Stomach smooth muscle (tissue), 2 donors: ENCODE results near the gene SLC22A31.

Experiments used
- H3K27ac ChIP-seq: one replicate; pipeline ENCODE4 v1.7.0; 2013; ENCODE audit warnings: mild to moderate bottlenecking, low read length, inconsistent platforms
- H3K27me3 ChIP-seq, 2 donors: one replicate each; pipeline ENCODE4 v1.7.0; 2013; ENCODE audit warnings: low read length in 2 of 2; ENCODE audit not compliant: insufficient read depth in 2 of 2, control insufficient read depth in 1 of 2
- H3K36me3 ChIP-seq, 2 donors: one replicate each; pipeline ENCODE4 v1.7.0; 2013; ENCODE audit warnings: low read length in 2 of 2; ENCODE audit not compliant: control insufficient read depth in 2 of 2, insufficient read depth in 2 of 2
- H3K4me1 ChIP-seq: one replicate; pipeline ENCODE4 v1.7.0; 2013; ENCODE audit warnings: low read length; ENCODE audit not compliant: control insufficient read depth, insufficient read depth
- H3K4me3 ChIP-seq, 2 donors: one replicate each; pipeline ENCODE4 v1.7.0; 2013; ENCODE audit warnings: low read length in 2 of 2
- H3K9ac ChIP-seq, 2 donors: one replicate each; pipeline ENCODE4 v1.7.0; 2013; ENCODE audit warnings: low read length in 2 of 2, mild to moderate bottlenecking in 1 of 2
- H3K9me3 ChIP-seq, 2 donors: one replicate each; pipeline ENCODE4 v1.7.0; 2013; ENCODE audit warnings: low read length in 2 of 2; ENCODE audit not compliant: control insufficient read depth in 2 of 2
- donor health status: healthy.
- donor health status: Pancreatic carcinoma.

The SLC22A31 gene

GRCh38 chr16:89160977-89161701 lies 39.2 kb downstream of the SLC22A31 start:
- H3K4me1 ChIP-seq, result peaks cover 4% of the 10 kb centered on the region
- H3K27me3 ChIP-seq, result peaks cover 19 to 21% of the 10 kb centered on the region in 2 donors
- H3K27ac ChIP-seq, result no peak overlapping the region
- no peak overlapping the region for H3K4me3 ChIP-seq
- no peaks in the 10 kb centered on the region for H3K36me3 ChIP-seq
- no peaks in the 10 kb centered on the region for H3K9me3 ChIP-seq
- H3K9ac ChIP-seq, result no peak overlapping the region

DNA sequence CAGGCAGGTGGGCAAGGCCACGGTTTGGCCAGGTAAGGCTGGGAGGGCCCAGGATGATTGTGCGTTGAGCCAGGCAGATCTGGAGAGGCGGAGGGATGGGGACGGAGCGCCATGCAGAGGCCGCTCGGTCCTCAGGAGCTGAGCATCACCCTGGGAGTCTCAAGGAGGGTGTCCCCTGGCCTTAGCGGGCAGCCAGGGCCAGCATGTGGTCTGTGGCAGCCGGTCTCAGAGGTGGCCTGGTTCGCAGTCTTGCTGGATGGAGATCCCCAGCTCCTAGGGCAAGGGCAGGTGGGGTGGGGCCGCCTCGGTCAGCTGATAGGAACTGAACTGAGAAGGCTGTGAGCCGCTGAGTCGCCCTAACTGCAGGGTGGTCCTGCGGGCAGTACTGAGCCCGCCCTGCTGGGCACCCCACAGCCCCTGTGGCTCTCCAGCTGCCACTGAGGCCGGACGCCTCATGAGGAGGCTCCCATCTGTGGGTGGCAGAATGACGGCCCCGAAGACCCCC lies 40.4 kb downstream of the SLC22A31 start:
- Histone ChIP-seq H3K9me3 (no peaks in the 10 kb centered on the region), H3K9ac (no peak overlapping the region), H3K27ac (no peak overlapping the region), H3K4me1 (peaks cover 14% of the 10 kb centered on the region), H3K27me3 (peaks cover 14 to 19% of the 10 kb centered on the region in 2 donors), H3K36me3 (no peaks in the 10 kb centered on the region), H3K4me3 (no peak overlapping the region)

GRCh38 chr16:89159066-89159849 lies 41.1 kb downstream of the SLC22A31 start:
- no peak overlapping the region for H3K27ac ChIP-seq
- H3K27me3 ChIP-seq, result peaks cover 9 to 16% of the 10 kb centered on the region in 2 donors
- H3K9ac ChIP-seq, result no peak overlapping the region
- peaks cover 20% of the 10 kb centered on the region for H3K4me1 ChIP-seq
- H3K4me3 ChIP-seq, result no peak overlapping the region
- no peaks in the 10 kb centered on the region for H3K36me3 ChIP-seq
- no peaks in the 10 kb centered on the region for H3K9me3 ChIP-seq

DNA sequence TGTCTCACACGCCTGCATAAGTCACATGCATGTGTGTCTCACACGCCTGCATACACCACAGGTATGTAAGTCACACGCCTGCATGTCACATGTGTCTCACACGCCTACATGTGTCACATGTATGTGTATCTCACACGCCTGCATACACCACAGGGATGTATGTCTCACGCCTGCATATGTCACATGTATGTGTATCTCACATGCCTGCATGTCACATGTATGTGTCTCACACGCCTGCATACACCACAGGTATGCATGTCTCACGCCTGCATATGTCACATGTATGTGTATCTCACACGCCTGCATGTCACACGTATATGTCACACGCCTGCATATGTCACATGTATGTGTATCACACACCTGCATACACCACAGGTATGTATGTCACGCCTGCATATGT lies 42.6 kb downstream of the SLC22A31 start:
- Histone ChIP-seq H3K27ac (no peak overlapping the region), H3K4me1 (peaks cover 20% of the 10 kb centered on the region), H3K27me3 (peaks cover 4 to 10% of the 10 kb centered on the region in 2 donors)

GRCh38 chr16:89156740-89157645 lies 43.3 kb downstream of the SLC22A31 start:
- H3K4me1 ChIP-seq, result peaks cover 20% of the 10 kb centered on the region
- H3K36me3 ChIP-seq, result no peaks in the 10 kb centered on the region
- peaks cover 3 to 4% of the 10 kb centered on the region in 2 donors for H3K27me3 ChIP-seq
- no peak overlapping the region for H3K4me3 ChIP-seq
- no peak overlapping the region for H3K9ac ChIP-seq
- no peak overlapping the region for H3K27ac ChIP-seq
- no peaks in the 10 kb centered on the region for H3K9me3 ChIP-seq

More for the DNA sequence above, 42.6 kb downstream of the SLC22A31 start:
- H3K9ac ChIP-seq, result no peak overlapping the region
- H3K9me3 ChIP-seq, result no peaks in the 10 kb centered on the region
- H3K4me3 ChIP-seq, result no peak overlapping the region
- no peaks in the 10 kb centered on the region for H3K36me3 ChIP-seq

- H3K36me3 ChIP-seq, result no peaks in the 10 kb centered on the region
- peaks cover 20% of the 10 kb centered on the region for H3K4me1 ChIP-seq
- H3K27me3 ChIP-seq, result peaks cover 0 to 2% of the 10 kb centered on the region in 2 donors
- no peaks in the 10 kb centered on the region for H3K9me3 ChIP-seq
- no peak overlapping the region for H3K27ac ChIP-seq
- no peak overlapping the region for H3K9ac ChIP-seq
- no peak overlapping the region for H3K4me3 ChIP-seq
Measured at GRCh38 chr16:89155851-89156739, 44.2 kb downstream of the SLC22A31 start.

GRCh38 chr16:89155184-89155679 lies 45.1 kb downstream of the SLC22A31 start:
- H3K27me3 ChIP-seq, result no peaks in the 10 kb centered on the region
- H3K9ac ChIP-seq, result no peak overlapping the region
- H3K4me3 ChIP-seq, result no peak overlapping the region
- H3K36me3 ChIP-seq, result peaks cover 0 to 2% of the 10 kb centered on the region in 2 donors
- H3K9me3 ChIP-seq, result no peaks in the 10 kb centered on the region
- peaks cover 20% of the 10 kb centered on the region for H3K4me1 ChIP-seq
- no peak overlapping the region for H3K27ac ChIP-seq

- Histone ChIP-seq H3K36me3 (peaks cover 0 to 6% of the 10 kb centered on the region in 2 donors), H3K9ac (no peak overlapping the region), H3K4me3 (no peak overlapping the region), H3K9me3 (no peaks in the 10 kb centered on the region), H3K27me3 (no peaks in the 10 kb centered on the region), H3K4me1 (peaks cover 20% of the 10 kb centered on the region), H3K27ac (no peak overlapping the region)
Measured at GRCh38 chr16:89154390-89155183, 45.8 kb downstream of the SLC22A31 start.

GRCh38 chr16:89153848-89154271 lies 46.5 kb downstream of the SLC22A31 start:
- Histone ChIP-seq H3K27ac (no peak overlapping the region), H3K9ac (no peak overlapping the region), H3K36me3 (peaks cover 0 to 9% of the 10 kb centered on the region in 2 donors), H3K9me3 (no peaks in the 10 kb centered on the region), H3K27me3 (no peaks in the 10 kb centered on the region), H3K4me1 (peaks cover 20% of the 10 kb centered on the region), H3K4me3 (no peak overlapping the region)
